K562 (cell line): ENCODE measurements around the gene ITPRIPL1. TPM values are rescaled to one million over a fixed set of nuclear protein-coding genes. Genes with fewer than 3 reads are reported as not detected.

ENCODE experiments used
- CHD7 ChIP-seq: fragments of 200-600 bp; sonication (generic); IDR thresholded peaks from one replicate; pipeline ENCODE4 v1.6.1; 2012; ENCODE audit warnings: mild to moderate bottlenecking, low read depth, low read length, inconsistent platforms
- EP300 ChIP-seq: IDR thresholded peaks from 2 replicates; pipeline ENCODE4 v1.6.1; 2012; ENCODE audit warnings: low read length, improper control_type of control experiment
- ETS2 ChIP-seq: IDR thresholded peaks from 2 replicates; pipeline ENCODE4 v1.6.1; 2016; ENCODE audit warnings: borderline replicate concordance, missing genetic modification characterization, mild to moderate bottlenecking, moderate library complexity, missing compliant biosample characterization; ENCODE audit not compliant: poor library complexity, severe bottlenecking
- FOSL1 ChIP-seq: fragments of 200-800 bp; sonication (Bioruptor generic); conservative IDR thresholded peaks from 2 replicates; pipeline ENCODE4 v1.6.1; 2016; ENCODE audit warnings: missing genetic modification characterization, missing compliant biosample characterization
- HOMEZ ChIP-seq: fragments of 250-450 bp; sonication (Bioruptor Pico); IDR thresholded peaks from 2 replicates; pipeline ENCODE4 v1.4.0; 2020; ENCODE audit warnings: mild to moderate bottlenecking, moderate library complexity
- KDM4B ChIP-seq, 2 experiments: fragments of 450-650 bp in 1 of 2; sonication (generic) in 1 of 2; IDR thresholded peaks; 2 replicates each; pipeline ENCODE4 v1.6.1; 2016 to 2017; ENCODE audit warnings: borderline replicate concordance in 2 of 2, antibody characterized with exemption in 1 of 2, low read depth in 1 of 2, mild to moderate bottlenecking in 1 of 2
- MEF2D ChIP-seq: conservative IDR thresholded peaks from 2 replicates; pipeline ENCODE4 v1.6.1; 2016; ENCODE audit warnings: low read depth, missing genetic modification characterization, missing compliant biosample characterization
- ZNF592 ChIP-seq: fragments of 450-650 bp; IDR thresholded peaks from 2 replicates; pipeline ENCODE4 v1.6.1; 2017; ENCODE audit warnings: antibody characterized with exemption, mild to moderate bottlenecking
- polyA plus RNA-seq, 8 experiments: library from polyadenylated mRNA; depleted of rRNA in 4 of 8; stranded (reverse) in 5 of 8; unstranded in 3 of 8; fragments of >200 nt; fragmentation: Nextera tagmentation in 2 of 8; fragmentation: Illumina TruSeq in 1 of 8; extraction: Ambion mirVana in 2 of 8; extraction: Trizol in 1 of 8; gene quantifications; 2 replicates each; pipeline versions ENCODE4 v1.2.1 to v1.2.3, GENCODE V29; 2011 to 2014; ENCODE audit warnings: inconsistent platforms in 1 of 8, missing spikeins in 1 of 8
- total RNA-seq, 7 experiments: library from RNA; depleted of rRNA in 6 of 7; stranded (reverse); fragments of >200 nt in 6 of 7; fragmentation: Illumina TruSeq in 2 of 7; extraction: Trizol in 2 of 7; gene quantifications; 2 replicates each; pipeline versions ENCODE4 v1.2.1 to v1.2.3, GENCODE V29; 2011 to 2021; ENCODE audit warnings: low replicate concordance in 1 of 7

Gene ITPRIPL1
- total and polyA plus RNA-seq, 9 of the 15 experiments (the other 6 are each of a cell fraction or from before 2014, with no cell fraction given) = 0.99 to 9.0 (median 6.4) TPM

GRCh38 chr2:96361751-96362150 lies 36.6 kb downstream of the ITPRIPL1 start (continued):
- TF ChIP-seq CHD7 = no peak
- TF ChIP-seq EP300 = no peak
- TF ChIP-seq FOSL1 (tag) = no peak
- TF ChIP-seq ZNF592 = no peak
- no peak for TF ChIP-seq MEF2D (tag)
- TF ChIP-seq HOMEZ (CRISPR knock-in tag) = no peak
- TF ChIP-seq ETS2 (tag) = no peak
- TF ChIP-seq KDM4B (IDR thresholded peaks at IDR 0.05; ENCODE audit: borderline replicate concordance in 2 of 2, low read depth in 1 of 2) = no peak
